HEK293 (cell line): ENCODE data around the gene DDX41.

ENCODE experiments used
- CTCF ChIA-PET: fragments of 350-600 bp; formaldehyde crosslinking; extraction: SDS; loops from one replicate; lab custom pipeline; 2021; ENCODE audit warnings: antibody characterized with exemption; lab: Yijun Ruan, JAX
- POLR2A ChIA-PET: fragments of 300-600 bp; formaldehyde crosslinking; extraction: SDS; loops from one replicate; lab custom pipeline; 2020; ENCODE audit warnings: antibody characterized with exemption, inconsistent platforms; lab: Yijun Ruan, JAX
- H3K27ac ChIP-seq: fragments of 200-500 bp; sonication (Bioruptor generic); 2 replicates; pipeline ENCODE4 v1.5.1; 2014; ENCODE audit warnings: low read depth, low read length, control low read depth, inconsistent platforms; ENCODE audit errors: extremely low read depth
- H3K36me3 ChIP-seq, 2 experiments: fragments of 200-500 bp in 1 of 2; sonication (Bioruptor generic) in 1 of 2; 1 replicate in 1 of 2; 2 replicates in 1 of 2; pipeline ENCODE4 v1.5.1; 2014 to 2017; ENCODE audit warnings: inconsistent platforms in 2 of 2, low read length in 2 of 2; ENCODE audit not compliant: control insufficient read depth in 2 of 2, insufficient read depth in 1 of 2
- H3K4me1 ChIP-seq: fragments of 200-500 bp; sonication (Bioruptor generic); 2 replicates; pipeline ENCODE4 v1.5.1; 2014; ENCODE audit warnings: mild to moderate bottlenecking, low read length, inconsistent platforms; ENCODE audit not compliant: control insufficient read depth, insufficient read depth
- H3K4me3 ChIP-seq: 2 replicates; pipeline ENCODE4 v1.5.1; 2011; ENCODE audit warnings: low read depth, mild to moderate bottlenecking, control low read depth, low read length, moderate library complexity
- H3K9me3 ChIP-seq: fragments of 200-500 bp; sonication (Bioruptor generic); 2 replicates; pipeline ENCODE4 v1.5.1; 2014; ENCODE audit warnings: low read depth, low read length, inconsistent platforms; ENCODE audit not compliant: control insufficient read depth, insufficient read depth
- CTCF ChIP-seq: fragments of 450-650 bp; formaldehyde crosslinking; IDR thresholded peaks from 2 replicates; pipeline ENCODE4 v1.5.1; 2016; ENCODE audit warnings: missing biosample characterization, missing genetic modification characterization
- GLI2 ChIP-seq: fragments of 450-650 bp; formaldehyde crosslinking; IDR thresholded peaks from 2 replicates; pipeline ENCODE4; 2017; ENCODE audit warnings: missing biosample characterization, missing genetic modification characterization, low read depth, borderline replicate concordance
- MEIS1 ChIP-seq: sonication (generic); formaldehyde crosslinking; IDR thresholded peaks from 2 replicates; pipeline ENCODE4 v1.8.1; 2022; ENCODE audit warnings: missing genetic modification reagents, mild to moderate bottlenecking, borderline replicate concordance
- PBX3 ChIP-seq: sonication (generic); formaldehyde crosslinking; IDR thresholded peaks from 2 replicates; pipeline ENCODE4 v1.8.1; 2022; ENCODE audit warnings: mild to moderate bottlenecking, moderate library complexity, missing genetic modification reagents
- PRDM10 ChIP-seq: fragments of 450-650 bp; formaldehyde crosslinking; IDR thresholded peaks from 2 replicates; pipeline ENCODE4 v1.5.1; 2016; ENCODE audit warnings: missing biosample characterization, missing genetic modification characterization
- SCRT2 ChIP-seq: fragments of 450-650 bp; formaldehyde crosslinking; IDR thresholded peaks from 2 replicates; pipeline ENCODE4 v1.5.1; 2016; ENCODE audit warnings: missing biosample characterization, missing genetic modification characterization
- ZBTB48 ChIP-seq: fragments of 450-650 bp; formaldehyde crosslinking; IDR thresholded peaks from 2 replicates; pipeline ENCODE4 v1.5.1; 2016; ENCODE audit warnings: missing biosample characterization, missing genetic modification characterization
- ZFP37 ChIP-seq: fragments of 450-650 bp; formaldehyde crosslinking; IDR thresholded peaks from 2 replicates; pipeline ENCODE4 v1.5.1; 2016; ENCODE audit warnings: missing biosample characterization, missing genetic modification characterization
- ZNF121 ChIP-seq: fragments of 450-650 bp; formaldehyde crosslinking; IDR thresholded peaks from 2 replicates; pipeline ENCODE4 v1.5.1; 2016; ENCODE audit warnings: missing biosample characterization, missing genetic modification characterization
- ZNF19 ChIP-seq: fragments of 450-650 bp; formaldehyde crosslinking; IDR thresholded peaks from 2 replicates; pipeline ENCODE4; 2016; ENCODE audit warnings: missing biosample characterization, missing genetic modification characterization, low read depth
- ZNF211 ChIP-seq: fragments of 450-650 bp; formaldehyde crosslinking; IDR thresholded peaks from 2 replicates; pipeline ENCODE4 v1.5.1; 2016; ENCODE audit warnings: low read depth, missing biosample characterization, missing genetic modification characterization
- ZNF239 ChIP-seq: fragments of 450-650 bp; formaldehyde crosslinking; IDR thresholded peaks from 2 replicates; pipeline ENCODE4 v1.5.1; 2016; ENCODE audit warnings: missing biosample characterization, missing genetic modification characterization
- ZNF335 ChIP-seq: fragments of 450-650 bp; formaldehyde crosslinking; conservative IDR thresholded peaks from 2 replicates; pipeline ENCODE4 v1.5.1; 2016; ENCODE audit warnings: missing biosample characterization, missing genetic modification characterization
- ZNF776 ChIP-seq: fragments of 450-650 bp; formaldehyde crosslinking; IDR thresholded peaks from 2 replicates; pipeline ENCODE4 v1.5.0; 2017; ENCODE audit warnings: missing biosample characterization, missing genetic modification characterization, borderline replicate concordance
- ZSCAN23 ChIP-seq: fragments of 450-650 bp; formaldehyde crosslinking; IDR thresholded peaks from 2 replicates; pipeline ENCODE4 v1.5.1; 2016; ENCODE audit warnings: missing biosample characterization, missing genetic modification characterization
- ZSCAN5A ChIP-seq: fragments of 450-650 bp; formaldehyde crosslinking; IDR thresholded peaks from 2 replicates; pipeline ENCODE4 v1.5.1; 2016; ENCODE audit warnings: missing biosample characterization, missing genetic modification characterization

The DDX41 gene

GRCh38 chr5:177483042-177483441 is 33.7 kb downstream of the DDX41 start:
- TF ChIP-seq ZSCAN23 (no peak), ZFP37 (tag by site-specific recombination) (no peak), CTCF (tag by site-specific recombination) (no peak), ZNF335 (tag by site-specific recombination) (no peak), PRDM10 (tag by site-specific recombination) (no peak), ZSCAN5A (tag by site-specific recombination) (no peak), ZNF776 (tag by site-specific recombination) (no peak), ZNF239 (tag by site-specific recombination) (no peak)
- TF ChIP-seq, all 188 proteins: peak for 0
- Histone ChIP-seq H3K4me1 (no peaks in the 10 kb centered on the region), H3K27ac (no peak overlapping the region), H3K36me3 (peaks cover 7 to 50% of the 10 kb centered on the region in 2 experiments; a peak in 2 of 3 replicates), H3K9me3 (no peaks in the 10 kb centered on the region), H3K4me3 (no peak overlapping the region)
- CTCF ChIA-PET, result no interaction called here
- POLR2A ChIA-PET, result interaction anchor here (8.1 kb wide), 1 partner anchor 12 kb away, joined by 106 read pairs; the partner anchor contains the start of gene PDLIM7

GRCh38 chr5:177482359-177482795 is 34.4 kb downstream of the DDX41 start:
- Histone ChIP-seq H3K36me3 (peaks cover 7 to 44% of the 10 kb centered on the region in 2 experiments; a peak in 2 of 3 replicates), H3K4me3 (no peak overlapping the region), H3K9me3 (no peaks in the 10 kb centered on the region), H3K4me1 (no peaks in the 10 kb centered on the region), H3K27ac (no peak overlapping the region)
- POLR2A ChIA-PET, result interaction anchor here (0.7 to 8.1 kb wide), 2 partner anchors 12 to 48 kb away, joined by 3 to 106 read pairs; partner anchors contain the start of gene PDLIM7
- CTCF ChIA-PET, result interaction anchor here (0.8 kb wide), 1 partner anchor 11 kb away, joined by 4 read pairs; no protein-coding TSS in a partner anchor
- no peak for TF ChIP-seq SCRT2 (tag by site-specific recombination)
- no peak for TF ChIP-seq ZNF121 (tag by site-specific recombination)
- no peak for TF ChIP-seq CTCF (tag by site-specific recombination)
- no peak for TF ChIP-seq ZSCAN23
- no peak for TF ChIP-seq PRDM10 (tag by site-specific recombination)
- TF ChIP-seq GLI2 (tag by site-specific recombination), result no peak
- no peak for TF ChIP-seq ZBTB48
- TF ChIP-seq ZNF211 (tag by site-specific recombination), result no peak
- no peak for TF ChIP-seq PBX3 (CRISPR knock-in tag)
- no peak for TF ChIP-seq MEIS1 (CRISPR knock-in tag)
- no peak for TF ChIP-seq ZNF19 (tag by site-specific recombination)
